Measurements from ENCODE around the gene ADK.

The ADK gene

DNA sequence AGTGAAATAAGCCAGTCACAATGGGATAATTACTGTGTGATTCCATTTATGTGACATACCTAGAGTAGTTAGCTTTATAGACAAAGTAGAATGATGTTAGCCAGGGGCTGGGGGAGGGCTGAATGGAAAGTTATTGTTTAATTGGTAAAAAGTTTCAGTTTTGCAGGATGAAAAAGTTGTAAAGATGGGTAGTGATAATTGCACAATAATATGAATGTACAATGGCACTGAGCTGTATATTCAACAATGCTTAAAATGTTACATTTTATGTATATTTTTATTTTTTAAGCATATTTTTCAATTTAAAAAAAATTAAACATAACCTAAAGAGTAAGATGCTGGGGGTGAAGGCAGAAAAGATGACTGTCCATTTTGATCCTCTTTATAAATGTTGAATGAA is 459.3 kb downstream of the ADK start:
- DNase-seq (ENCODE audit: low spot score): no peak

DNA sequence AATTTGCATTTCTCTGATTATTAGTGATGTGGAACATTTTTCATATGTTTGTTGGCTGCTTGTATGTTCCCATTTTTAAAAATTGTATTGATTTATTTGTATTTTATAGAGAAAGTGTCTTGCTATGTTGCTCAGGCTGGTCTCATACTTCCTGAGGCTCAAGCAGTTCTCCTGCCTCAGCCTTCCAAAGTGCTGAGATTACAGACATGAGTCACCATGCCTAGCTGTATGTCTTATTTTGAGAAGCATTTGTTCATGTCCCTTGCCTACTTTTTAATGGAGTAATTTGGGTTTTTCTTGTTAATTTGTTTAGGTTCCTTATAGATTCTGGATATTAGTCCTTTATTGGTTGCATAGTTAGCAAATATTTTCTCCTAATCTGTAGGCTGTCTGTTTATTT is 461.2 kb downstream of the ADK start:
- DNase-seq (ENCODE audit: low spot score): no peak

DNA sequence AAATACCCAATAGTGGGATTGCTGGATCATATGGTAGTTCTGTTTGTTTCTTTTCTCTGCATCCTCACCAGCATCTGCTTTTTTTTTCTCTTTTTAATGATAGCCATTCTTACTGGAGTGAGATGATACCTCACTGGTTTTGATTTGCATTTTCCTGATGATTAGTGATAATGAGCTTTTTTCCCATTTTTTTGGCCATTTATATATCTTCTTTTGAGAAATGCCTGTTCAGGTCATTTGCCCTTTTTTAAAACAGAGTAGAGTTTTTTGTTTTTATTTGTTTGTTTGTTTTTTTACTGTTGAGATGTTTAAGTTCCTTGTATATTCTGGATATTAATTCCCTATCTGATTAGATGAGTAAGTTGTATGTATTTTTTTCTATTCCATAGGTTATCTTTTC is 469.6 kb downstream of the ADK start:
- DNase-seq (ENCODE audit: low spot score): no peak

DNA sequence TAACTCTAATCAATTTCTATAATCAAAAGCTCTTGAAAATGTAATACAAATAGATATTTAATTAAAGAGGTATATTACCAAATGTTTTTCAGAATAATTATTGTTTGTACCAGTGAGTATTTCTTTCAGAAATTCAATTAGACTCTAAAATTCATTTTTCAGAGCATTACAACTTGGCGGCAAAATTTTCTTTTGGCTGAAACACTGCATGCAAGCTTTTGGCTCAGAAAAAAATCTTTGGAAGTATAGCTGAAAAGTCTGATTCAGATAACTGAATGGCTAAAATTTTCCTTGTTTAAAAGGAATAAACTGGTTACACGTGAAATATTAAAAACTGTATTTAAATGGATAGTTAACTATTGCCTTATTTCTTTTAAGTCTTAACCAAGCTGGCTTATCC is 472.8 kb downstream of the ADK start:
- DNase-seq (ENCODE audit: low spot score): no peak

DNA sequence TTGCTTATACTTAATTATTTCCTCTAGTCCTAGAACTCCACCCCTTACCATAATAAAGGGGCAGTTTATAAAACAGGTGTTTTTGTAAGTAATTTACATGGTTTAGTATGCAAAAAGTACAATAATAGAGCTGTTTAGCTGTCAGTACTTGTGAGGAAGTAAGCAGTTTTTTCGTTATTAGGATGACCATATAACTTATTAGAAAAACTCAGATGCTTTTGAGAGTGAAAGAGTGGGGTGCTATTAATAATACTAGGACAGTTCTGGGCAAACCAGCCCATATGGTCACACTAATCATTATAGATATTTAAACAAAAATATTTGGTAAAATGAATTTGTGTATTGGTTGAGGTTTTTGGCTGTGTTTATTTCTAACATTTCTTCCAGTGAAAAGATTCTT is 473.5 kb downstream of the ADK start:
- DNase-seq (ENCODE audit: low spot score): no peak

DNA sequence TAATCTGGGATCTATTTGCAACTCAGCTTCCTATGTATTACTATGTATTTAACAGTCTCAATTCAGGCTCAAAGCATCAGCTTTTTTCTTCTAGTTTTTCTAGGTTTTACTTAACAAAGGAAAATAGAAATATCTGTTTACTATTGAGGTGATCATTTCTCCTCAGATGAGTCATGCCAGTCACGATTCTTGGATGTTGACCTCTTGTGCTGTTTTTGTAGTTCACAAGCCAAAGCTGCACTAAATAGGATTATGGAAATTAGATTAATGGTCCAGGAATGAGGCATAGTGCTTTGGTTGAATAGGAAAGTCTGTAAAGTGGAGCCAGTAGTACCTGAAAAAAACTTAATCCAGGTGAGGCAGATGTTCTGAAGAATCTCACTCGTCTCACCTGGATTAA is 477.1 kb downstream of the ADK start:
- no peak for DNase-seq (ENCODE audit: low spot score)

DNA sequence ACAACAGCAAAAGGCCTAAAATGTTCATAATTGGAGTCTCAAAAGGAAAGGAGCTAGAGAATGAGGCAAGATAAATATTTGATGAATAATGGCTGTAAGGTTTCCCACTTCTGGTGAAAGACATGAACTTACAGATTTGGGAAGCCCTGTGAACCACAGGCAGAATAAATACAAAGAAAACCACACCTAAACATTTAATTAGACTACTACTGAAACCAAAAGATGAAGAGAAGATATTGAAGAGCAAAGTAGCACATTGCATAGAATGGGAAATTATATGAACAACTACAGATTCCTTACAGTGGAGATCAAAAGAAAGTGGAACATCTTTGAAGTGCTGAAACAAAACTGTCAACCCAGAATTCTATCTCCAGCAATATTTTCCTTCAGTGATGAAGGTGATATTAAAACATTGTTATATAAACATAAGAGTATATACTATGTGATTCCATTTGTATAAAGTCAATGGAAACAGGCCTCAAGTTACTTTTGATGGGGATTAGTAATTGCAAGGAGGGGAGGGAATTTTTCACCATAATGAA is 484.0 kb downstream of the ADK start:
- no peak for DNase-seq (ENCODE audit: low spot score)

DNA sequence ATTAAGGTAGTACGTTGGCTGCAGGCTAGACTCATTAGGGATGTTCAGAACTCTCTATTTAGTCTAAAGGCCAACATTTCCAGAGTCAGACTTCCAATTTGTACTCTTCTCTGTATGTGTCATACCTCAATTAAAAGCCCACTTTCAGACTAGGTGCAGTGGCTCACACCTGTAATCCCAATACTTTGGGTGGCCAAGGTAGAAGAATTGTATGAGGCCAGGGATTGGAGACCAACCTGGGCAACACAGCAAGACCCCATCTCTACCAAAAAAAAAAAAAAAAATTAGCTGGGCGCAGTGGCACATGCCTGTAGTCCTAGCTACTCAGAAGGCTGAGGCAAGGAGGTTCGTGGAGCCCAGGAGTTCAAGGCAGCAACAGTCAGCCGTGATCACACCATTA is 484.6 kb downstream of the ADK start:
- no peak for DNase-seq (ENCODE audit: low spot score)

DNA sequence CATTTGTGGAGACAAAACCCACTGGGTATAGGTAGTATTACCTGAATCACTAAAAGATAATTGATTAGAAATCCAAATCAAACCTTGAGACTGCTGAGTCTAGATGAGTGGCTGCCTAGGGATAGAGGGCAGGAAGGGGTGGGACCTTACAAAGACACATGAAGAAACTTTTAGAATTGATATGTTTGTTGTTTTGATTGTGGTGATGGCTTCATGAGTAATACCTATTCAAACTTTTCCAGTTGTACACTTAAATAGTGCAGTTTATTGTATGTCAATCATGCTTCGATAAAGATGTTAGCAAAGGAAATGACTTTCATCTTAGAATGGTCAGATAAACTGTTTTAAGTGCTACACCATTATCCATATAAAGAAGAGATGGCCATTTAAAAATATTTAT is 486.7 kb downstream of the ADK start:
- no peak for DNase-seq (ENCODE audit: low spot score)

DNA sequence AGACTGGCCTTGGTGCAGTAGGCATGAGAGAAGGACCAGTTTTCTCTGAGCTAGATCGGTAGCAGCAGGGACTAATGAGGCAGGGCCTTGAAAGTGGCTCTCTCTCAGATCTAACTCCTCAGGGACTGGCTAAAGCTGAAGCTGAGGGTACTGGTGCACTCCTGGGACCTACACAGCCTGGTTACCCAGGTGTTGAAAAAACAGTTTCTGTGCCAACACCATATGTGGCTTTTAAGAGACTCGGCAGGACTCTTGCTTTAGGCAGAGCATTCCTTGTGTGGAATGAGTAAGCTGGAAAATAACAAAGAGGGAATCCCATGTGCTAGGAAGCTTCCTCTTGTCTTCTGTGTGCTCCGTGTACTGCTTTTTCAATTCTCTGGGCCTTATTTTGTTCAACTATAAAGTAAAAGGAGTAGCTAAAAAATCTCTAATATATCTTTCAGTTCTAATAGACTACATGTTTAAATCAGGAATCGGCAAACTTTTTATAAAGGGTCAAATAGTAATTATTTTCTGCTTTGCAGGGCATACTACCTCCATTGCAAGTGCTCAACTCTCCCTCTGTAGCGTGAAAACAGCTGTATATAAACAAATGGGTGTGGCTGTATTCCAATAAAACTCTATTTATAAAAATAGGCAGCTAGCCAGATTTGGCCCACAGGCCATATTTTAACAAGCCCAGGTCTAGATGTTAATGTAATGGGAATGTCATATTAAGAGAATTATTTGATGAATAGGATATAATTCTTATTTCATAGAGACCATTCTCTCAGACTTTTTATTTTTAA is 489.3 kb downstream of the ADK start:
- no peak for DNase-seq (ENCODE audit: low spot score)

DNA sequence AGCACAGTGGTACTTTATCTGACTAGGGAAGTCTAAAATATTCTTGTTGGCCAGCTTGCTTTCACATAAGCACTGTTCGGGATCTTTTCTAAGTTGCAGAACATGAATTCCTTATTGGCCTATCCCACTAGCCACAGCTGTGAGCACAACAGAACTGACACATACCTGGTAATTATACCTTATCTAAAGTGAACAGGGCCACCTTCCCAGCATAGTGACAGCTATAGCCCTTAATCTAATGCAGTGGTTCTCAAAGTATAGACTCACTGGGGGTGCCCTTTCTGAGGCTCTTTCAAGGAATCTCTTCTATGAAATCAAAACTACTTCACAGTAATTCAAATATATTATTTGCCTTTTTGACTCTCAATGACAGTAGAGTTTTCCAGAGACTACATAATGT is 490.6 kb downstream of the ADK start:
- DNase-seq (ENCODE audit: low spot score): no peak

DNA sequence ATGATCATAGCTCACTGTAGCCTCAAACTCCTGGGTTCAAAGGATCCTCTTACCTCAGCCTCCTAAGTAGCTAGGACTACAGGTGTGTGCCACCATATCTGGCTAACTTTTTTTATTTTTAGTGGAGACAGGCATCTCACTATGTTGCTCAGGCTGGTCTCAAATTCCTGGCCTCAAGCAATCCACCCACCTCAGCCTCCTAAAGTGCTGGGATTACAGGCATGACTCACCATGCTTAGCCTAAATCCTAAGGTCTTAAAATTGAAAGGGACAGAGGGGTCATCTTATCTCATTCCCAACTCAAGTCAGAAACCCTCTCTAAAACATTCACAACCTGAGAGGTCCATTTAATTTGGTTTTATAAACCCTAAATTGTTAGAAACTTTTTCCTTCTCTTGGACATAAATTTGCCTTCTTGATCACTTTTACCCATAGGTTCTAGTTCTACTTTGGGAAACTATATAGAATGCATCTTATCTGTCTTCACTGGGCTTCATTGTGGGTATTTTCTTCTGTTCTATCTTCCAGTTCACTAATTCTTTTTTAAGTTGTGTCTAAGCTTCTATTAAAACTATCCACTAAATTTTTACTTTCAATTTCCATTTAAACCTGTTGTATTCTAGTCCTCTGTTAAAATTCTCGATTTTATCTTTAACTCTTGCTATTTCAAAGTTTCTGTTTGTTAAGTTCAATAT is 492.0 kb downstream of the ADK start:
- no peak for DNase-seq (ENCODE audit: low spot score)

DNA sequence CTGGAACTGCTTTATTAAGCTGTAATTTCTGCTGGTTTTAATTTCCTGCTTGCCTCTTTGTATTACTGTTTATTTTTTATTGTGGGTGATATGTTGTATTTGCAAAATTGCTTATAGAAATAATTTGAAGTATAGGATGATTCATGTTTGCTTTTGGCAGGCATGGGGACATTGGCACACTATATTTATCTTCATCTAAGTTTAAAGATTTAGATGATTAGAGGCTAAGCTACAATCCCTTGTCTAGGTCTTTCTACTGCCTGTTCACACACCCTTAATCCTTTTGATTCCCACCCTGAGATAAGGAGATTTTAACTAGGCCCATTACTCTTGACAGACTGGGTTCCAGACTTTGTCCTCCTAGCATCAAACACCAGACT is 492.6 kb downstream of the ADK start:
- DNase-seq (ENCODE audit: low spot score): no peak

DNA sequence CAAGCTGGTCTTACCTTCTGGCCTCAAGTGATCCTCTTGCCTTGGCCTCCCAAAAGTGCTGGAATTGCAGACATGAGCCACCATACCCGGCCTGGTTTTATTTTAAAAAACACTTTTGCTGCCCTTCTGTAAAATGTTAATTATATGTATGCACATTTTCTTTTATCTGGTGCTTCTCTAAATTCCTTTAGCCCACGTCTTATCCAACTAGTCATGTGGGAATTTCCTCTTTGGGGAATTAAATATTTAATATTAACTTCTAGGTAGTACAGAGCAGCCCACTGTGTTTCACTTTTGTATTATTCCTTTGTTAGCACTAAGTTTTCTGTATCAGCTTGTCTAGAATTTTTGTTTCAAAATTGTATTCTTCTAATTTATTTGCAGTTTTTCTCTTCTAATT is 493.7 kb downstream of the ADK start:
- DNase-seq (ENCODE audit: low spot score): no peak

DNA sequence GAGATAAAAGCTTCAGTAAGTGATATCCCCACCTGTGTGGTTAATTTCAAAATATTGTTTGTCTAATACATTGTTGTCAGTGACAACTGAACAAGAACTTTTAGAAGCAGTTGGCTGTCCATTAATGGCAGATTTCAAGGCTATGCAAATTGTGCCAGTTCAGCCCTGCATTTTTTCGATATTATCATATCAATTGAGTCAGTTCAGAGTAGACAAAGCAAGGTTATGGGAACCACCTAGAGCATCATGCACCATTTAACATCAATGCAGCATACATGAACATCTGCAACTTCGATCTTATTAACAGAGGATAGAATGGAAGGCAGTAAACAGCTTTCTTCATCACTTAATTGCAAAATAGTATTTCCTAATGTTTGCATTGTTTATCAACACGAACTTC is 494.7 kb downstream of the ADK start:
- DNase-seq (ENCODE audit: low spot score): no peak

DNA sequence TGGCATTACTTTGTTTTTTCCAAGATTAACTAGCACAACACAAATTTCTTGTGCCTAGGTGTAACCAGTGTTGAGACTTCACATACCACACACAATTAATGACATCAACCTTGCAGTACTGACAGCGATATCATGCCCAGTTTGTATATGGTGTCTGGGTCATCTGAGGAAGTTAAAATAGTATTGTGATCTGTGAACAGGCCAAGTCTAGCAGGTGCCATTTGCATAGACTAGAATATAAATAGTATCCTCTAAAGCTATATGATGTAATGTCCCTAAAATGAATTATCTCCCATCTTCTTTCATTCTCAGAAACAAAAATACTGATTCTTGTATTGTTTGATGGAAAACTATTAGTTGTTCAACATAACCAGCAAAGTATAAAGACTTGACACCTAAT is 499.6 kb downstream of the ADK start:
- no peak for DNase-seq (ENCODE audit: low spot score)

DNA sequence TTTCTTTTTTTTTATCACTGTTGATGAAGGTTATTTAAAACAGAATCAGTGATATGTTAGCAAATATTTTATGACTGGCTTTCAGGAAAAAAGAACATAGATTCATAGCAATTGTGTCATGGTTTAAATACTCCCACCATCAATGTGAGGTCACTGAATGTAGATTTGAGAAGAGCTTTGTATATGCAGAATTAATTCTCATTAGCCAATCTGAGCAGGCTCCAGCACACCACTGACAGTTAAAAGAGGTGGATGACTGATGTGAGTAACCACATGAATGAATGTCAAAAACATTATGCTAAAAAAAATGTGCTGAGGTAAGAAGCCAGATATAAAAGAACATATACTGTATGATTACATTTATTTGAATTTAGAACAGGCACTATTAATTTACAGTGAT is 500.5 kb downstream of the ADK start:
- no peak for DNase-seq (ENCODE audit: low spot score)

DNA sequence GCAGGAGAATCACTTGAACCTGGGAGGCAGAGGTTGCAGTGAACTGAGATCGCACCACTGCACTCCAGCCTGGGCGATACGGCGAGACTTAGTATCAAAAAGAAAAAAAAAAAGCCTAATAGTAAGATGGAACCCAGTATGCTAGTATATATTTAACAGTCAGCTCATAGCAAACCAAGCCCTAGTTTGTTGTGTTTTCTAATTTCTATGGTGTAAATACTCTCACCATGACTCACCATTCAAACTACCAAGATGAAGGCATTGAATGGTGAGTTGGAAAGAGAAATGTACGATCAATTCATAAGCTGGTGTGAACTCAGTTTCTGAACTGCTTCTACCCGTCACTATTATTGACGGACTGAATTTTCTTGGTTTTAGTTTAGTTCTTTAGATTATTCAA is 501.6 kb downstream of the ADK start:
- DNase-seq (ENCODE audit: low spot score): no peak

DNA sequence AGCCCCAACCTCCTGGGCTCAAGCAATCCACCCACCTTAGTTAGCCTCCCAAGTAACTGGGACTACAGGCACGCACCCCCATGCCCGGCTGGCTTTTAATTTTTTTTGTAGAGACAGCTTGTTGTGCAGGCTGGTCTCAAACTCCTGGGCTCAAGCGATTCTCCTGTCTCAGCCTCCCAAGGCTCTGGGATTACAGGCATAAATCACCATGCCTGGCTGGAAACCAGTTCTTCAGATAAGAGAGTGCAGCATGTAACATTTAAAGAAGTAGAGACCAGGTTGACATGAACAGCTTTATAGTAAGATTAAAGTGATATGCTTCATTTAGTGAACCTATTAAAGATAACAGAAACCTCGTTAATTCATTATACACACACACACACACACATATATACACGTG is 507.5 kb downstream of the ADK start:
- DNase-seq (ENCODE audit: low spot score): no peak

DNA sequence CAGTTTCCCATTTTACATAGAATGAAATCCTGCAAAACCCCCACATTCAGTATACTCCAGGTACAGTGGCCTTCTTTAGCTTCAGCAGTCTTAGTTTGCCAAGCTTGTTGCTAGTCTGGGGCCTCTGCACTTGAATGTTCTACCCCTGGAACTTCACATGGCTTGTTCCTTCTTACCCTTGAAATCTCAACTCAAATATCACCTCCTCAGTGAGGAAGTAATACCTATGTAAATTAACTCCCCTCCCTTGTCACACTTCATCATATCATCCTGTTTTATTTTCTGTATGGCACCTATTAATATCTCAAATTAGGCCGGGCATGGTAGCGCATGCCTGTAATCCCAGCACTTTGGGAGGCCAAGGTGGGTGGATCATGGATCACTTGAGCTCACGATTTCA is 511.6 kb downstream of the ADK start:
- no peak for DNase-seq (ENCODE audit: low spot score)

DNA sequence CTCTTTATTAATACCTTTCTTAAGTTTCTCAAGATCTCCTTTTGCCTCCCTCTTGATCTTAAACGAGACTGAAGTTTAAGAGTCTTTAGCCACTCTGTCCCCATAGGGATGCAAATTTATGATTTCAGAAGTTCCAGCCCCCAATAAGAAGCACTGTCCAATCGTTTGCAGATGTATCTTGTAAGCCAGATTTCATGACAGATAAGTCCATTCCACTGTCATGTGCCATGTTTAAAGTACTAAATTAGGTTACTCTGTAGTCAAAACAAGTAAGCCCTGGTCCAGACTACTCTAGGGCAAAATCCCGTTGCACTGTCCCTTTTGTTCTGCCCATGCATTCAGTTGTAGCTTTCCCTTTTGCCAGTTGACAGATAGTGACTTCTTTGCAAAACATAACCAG is 518.2 kb downstream of the ADK start:
- no peak for DNase-seq (ENCODE audit: low spot score)

DNA sequence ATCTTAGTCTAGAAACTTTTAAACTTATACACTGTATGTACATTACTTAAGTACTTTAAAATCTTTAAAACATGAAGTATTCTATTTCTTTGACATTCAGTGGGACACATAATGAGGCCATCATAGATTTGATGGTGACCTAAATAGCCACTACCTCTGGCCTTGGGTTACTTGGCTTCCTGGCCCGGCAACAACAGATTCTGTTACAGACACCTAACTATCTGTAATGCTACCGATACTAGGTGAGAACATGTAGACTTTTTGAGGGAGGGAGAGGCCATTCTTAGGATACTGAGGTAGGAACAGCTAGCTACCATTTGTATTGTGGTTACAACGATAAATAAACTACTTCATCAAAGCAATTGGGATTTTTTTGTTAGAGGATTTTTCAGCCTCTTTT is 520.7 kb downstream of the ADK start:
- no peak for DNase-seq (ENCODE audit: low spot score)

DNA sequence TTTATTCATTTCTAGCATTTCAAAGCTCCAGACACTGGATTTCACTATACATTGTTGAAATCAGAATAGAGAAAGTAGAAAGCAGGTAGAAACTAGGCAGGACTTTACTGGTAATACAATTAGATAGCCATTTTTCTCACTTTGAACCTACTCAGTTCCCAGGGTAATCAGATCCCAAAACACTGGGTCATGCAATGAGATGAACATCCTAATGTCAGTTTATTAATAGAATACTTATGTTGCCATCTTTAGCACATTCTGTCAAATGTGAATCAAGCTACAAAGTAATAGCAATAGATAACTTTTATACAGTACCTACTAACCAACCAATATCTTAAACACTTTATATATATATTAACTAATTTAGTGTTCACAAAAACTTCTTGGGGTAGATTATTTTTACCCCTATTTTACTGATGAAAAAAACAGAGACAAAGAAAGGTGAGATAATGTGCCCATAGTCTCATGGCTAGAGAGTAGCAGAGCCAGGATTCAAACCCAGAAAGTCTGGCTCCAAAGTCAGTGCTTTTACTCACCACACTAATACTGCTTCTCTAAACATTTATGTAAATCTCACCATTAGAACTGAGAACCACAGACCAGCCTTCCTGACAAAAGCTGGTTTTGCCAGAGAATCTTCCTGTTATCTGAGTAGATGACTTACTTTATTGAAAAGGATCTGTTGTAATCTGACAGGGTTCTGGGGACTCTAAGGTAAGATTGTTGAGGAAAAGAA is 521.6 kb downstream of the ADK start:
- no peak for DNase-seq (ENCODE audit: low spot score)

Measured in hematopoietic multipotent progenitor cell treated with erythropoietin and hydrocortisone succinate and interleukin-3 and kit ligand, for 17 days (in vitro differentiated cells).